ENCODE measurements around the gene TRIM72.
"Not testable (repeated sequence)": the region's sequence is repeated elsewhere in the genome, so short reads cannot be mapped to it uniquely, and the experiment has no call there.

Gene TRIM72

GRCh38 chr16:31215287-31216162, 1.6 kb downstream of the TRIM72 start:
- DNase-seq (ENCODE audit: low read depth), result no peak

- DNase-seq (ENCODE audit: low read depth), result no peak
These were observed 2.7 kb downstream of the TRIM72 start, which contains the start of gene PYDC1 for GRCh38 chr16:31216422-31217135. PYDC1 (minus strand) TSS chr16:31217135; CDS start chr16:31217028, 107 bp downstream.

- no peak for DNase-seq (ENCODE audit: low read depth)
These were observed 3.2 kb downstream of the TRIM72 start for GRCh38 chr16:31217136-31217530.

DNA sequence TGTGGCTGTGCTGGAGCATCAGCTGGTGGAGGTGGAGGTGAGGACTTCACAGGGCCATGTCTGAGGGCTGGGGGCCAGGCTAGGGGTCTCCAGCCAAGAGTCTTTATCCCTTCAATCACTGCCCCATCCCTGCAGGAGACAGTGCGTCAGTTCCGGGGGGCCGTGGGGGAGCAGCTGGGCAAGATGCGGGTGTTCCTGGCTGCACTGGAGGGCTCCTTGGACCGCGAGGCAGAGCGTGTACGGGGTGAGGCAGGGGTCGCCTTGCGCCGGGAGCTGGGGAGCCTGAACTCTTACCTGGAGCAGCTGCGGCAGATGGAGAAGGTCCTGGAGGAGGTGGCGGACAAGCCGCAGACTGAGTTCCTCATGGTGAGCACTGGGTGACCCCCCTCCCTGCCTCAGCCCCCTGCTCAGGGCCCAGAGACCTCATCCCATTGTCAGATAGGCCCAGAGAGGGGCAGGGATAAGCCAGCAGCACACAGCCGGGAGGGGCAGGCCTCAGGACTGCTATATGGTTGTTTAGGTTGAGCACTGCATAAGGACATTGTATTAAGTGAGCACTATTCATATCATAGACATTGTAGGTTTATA, 5.3 kb downstream of the TRIM72 start:
- DNase-seq (ENCODE audit: low read depth), result no peak

DNA sequence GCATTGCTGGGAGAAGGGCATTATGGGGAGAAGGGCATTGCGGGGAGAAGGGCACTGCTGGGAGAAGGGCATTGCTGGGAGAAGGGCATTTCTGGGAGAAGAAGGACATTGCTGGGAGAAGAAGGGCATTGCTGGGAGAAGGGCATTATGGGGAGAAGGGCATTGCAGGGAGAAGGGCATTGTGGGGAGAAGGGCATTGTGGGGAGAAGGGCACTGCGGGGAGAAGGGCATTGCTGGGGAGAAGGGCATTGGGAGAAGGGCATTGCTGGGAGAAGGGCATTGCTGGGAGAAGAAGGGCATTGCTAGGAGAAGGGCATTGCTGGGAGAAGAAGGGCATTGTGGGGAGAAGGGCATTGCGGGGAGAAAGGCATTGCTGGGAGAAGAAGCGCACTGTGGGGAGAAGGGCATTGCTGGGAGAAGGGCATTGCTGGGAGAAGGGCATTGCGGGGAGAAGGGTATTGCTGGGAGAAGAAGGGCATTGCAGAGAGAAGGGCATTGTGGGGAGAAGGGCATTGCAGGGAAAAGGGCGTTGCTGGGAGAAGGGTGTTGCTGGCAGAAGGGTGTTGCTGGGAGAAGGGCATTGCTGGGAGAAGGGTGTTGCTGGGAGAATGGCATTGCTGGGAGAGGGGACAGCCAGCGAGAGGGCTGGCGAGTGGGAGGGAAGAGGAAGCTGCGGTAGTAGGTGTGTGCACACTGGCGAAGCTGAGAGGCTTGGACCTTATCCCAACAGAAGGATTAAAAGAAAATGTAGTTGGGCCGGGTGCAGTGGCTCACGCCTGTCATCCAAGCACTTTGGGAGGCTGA, 7.6 kb downstream of the TRIM72 start:
- DNase-seq (ENCODE audit: low read depth), result no peak

DNA sequence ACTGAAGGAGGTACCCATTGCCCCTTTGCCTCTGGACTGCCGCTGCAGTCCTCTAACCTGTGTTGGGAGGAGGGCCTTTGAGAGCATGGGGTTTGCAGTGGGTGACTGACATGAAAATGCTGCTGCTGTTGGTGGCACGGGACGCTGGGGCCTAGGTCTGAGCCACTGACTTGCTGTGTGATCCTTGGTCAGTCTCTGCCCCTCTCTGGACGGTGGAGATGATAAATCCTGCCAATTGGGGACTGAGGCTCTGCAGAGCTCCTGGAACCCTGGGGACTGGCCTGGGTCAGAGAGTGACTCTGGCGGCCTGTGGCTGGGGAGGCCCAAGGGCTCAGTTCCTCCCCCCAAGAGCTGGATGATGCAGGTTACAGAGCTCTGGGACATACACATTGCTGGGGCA, 9.1 kb downstream of the TRIM72 start:
- DNase-seq (ENCODE audit: low read depth), result no peak

DNA sequence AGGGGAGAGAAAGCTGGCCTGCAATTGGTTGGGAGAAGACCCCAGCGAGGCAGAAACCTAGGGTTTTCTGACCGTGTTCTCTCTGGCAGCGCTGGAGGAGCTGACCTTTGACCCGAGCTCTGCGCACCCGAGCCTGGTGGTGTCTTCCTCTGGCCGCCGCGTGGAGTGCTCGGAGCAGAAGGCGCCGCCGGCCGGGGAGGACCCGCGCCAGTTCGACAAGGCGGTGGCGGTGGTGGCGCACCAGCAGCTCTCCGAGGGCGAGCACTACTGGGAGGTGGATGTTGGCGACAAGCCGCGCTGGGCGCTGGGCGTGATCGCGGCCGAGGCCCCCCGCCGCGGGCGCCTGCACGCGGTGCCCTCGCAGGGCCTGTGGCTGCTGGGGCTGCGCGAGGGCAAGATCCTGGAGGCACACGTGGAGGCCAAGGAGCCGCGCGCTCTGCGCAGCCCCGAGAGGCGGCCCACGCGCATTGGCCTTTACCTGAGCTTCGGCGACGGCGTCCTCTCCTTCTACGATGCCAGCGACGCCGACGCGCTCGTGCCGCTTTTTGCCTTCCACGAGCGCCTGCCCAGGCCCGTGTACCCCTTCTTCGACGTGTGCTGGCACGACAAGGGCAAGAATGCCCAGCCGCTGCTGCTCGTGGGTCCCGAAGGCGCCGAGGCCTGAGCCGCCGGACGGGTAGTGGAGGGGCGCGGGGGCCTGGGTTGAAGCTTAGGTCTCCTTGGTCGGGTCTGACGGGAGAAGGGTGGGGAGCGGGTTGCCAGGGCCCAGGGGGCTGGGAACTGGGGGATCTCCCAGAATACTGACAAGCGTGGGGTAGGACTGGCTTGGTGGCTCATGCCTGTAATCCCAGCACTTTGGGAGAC, 10.4 kb downstream of the TRIM72 start:
- no peak for DNase-seq (ENCODE audit: low read depth)

GRCh38 chr16:31225193-31225592, 11.3 kb downstream of the TRIM72 start:
- no peak for DNase-seq (ENCODE audit: low read depth)

DNA sequence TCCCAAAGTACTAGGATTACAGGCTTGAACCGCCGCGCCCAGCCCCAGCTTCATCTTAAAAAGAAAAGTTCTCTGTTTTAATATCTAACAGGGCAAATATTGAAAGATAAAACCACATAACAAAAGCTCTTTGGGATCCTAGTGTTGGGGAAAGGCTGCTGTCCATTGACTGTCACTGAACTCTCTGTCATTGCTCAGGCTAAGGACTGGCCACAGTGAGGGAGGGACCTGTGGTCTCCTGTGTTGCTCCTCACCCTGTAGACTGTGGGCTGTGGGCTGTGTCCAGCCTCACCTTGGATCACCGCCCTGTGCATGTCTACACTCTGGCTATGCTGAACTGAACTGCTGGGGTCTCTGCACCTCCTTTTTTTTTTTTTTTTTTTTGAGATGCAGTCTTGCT, 14.3 kb downstream of the TRIM72 start:
- DNase-seq (ENCODE audit: low read depth), result no peak

GRCh38 chr16:31229501-31229900, 15.6 kb downstream of the TRIM72 start:
- no peak for DNase-seq (ENCODE audit: low read depth)

- DNase-seq (ENCODE audit: low read depth), result no peak
These were observed 24.1 kb downstream of the TRIM72 start for GRCh38 chr16:31238041-31238440.

DNA sequence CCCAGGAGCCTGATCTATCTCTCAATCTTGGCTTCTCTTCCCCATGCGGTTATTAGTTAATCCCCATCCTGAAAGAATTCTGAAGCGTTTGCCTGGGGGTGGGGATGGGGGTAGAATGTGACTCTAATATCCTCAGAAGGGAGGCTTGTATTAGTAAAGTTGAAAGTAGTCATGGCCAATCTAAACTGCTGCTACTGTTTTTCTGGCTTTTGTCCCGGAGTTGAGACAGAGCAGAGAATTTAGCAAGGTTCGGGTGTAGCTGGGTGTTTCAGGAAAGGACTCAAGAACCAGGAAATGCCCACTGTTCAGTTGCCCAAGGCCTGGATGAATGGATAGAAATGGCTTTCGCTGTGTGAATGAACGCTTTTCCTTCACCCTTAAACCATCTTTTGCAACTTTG, 28.3 kb downstream of the TRIM72 start:
- no peak for DNase-seq (ENCODE audit: low read depth)

DNA sequence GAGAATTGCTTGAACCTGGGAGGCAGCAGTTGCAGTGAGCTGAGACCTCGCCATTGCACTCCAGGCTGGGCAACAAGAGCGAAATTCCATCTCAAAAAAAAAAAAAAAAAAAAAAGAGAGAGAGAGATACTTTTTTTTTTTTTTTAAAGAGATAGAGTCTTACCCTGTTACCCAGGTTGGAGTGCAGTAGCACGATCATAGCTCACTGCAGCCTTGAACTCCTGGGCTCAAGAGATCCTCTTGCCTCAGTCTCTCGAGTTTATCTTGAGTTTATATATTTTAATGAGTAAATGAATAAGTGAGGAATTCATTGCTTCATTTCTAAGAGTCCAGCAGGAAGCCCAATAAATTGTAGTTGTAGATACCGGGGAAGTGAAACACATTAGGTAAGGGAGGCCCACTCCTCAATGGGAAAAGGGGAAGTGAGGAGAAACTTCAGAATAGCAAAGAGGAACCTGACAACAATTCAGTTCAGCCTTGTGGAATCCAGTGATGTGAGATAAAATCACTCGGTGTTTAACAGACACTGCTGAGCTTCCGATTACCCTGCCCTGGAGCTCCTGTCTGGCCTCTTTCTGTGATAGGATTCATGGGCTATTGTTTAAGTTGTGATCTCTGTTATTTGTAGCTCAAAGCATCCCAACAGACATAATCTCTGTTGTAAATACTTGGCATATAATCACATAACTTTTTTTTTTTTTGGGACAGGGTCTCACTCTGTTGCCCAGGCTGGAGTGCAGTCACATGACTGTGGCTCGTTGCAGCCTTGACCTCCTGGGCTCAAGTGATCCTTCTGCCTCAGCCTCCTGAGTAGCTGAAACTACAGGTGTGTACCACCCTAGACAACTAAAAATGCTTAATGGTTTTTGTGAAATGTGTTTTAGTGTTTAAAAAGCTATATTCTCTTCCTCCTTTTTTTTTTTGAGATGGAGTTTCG, 30.1 kb downstream of the TRIM72 start:
- DNase-seq (ENCODE audit: low read depth), result no peak

DNA sequence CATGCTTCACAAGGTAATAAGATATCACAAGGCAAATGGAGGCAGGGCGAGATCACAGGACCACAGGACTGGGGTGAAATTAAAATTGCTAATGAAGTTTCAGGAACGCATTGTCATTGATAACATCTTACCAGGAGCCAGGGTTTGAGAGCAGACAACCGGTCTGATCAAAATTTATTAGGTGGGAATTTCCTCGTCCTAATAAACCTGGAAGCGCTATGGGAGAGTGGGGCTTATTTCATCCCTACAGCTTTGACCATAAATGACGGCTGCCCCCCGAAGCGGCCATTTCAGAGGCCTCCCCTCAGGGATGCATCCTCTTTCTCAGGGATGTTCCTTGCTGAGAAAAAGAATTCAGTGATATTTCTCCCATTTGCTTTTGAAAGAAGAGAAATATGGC, 31.7 kb downstream of the TRIM72 start:
- DNase-seq (ENCODE audit: low read depth), result not testable (repeated sequence)

GRCh38 chr16:31246296-31246695, 32.4 kb downstream of the TRIM72 start:
- DNase-seq (ENCODE audit: low read depth), result no peak

DNA sequence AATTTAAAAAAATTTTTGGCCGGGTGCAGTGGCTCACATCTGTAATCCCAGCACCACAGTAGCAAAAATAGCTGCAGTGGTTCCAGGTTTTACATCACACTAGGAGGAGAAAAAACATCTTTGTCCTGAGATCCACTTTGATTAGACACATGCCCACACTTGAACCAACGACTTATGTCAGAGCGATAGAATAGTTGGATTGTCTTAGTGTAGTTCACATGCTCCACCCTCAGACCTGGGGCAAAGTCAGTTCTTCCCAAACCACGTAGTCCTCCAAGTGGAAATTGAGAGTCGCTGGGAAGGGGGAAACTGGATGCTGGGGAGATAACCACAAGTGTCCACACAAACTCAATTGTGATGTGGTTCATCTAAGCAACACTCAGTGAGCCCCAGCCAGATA, 34.4 kb downstream of the TRIM72 start:
- DNase-seq (ENCODE audit: low read depth), result no peak

- DNase-seq (ENCODE audit: low read depth), result no peak
These were observed 37.0 kb downstream of the TRIM72 start for GRCh38 chr16:31250782-31251384.

- no peak for DNase-seq (ENCODE audit: low read depth)
These were observed 37.5 kb downstream of the TRIM72 start for GRCh38 chr16:31251435-31251834.

DNA sequence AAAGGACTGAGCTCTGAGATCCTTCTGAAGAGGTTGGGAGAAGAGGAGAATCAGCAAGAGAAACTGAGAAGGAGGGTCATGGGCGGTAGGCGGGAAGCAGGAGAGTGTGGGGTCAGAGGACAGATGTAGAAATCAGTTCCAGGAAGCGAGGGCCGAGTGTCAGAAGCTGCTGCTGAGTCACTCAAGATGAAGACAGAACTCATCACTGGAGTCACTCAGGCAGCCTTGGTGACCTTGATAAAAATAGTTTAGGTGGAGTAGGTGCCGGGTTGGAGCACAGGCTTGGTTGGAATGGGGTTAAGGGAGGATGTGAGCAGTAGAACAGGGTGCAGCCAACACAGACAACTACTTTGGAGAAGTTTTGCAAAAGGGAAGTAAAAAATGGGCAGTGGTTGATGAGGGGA, 39.7 kb downstream of the TRIM72 start:
- no peak for DNase-seq (ENCODE audit: low read depth)

DNA sequence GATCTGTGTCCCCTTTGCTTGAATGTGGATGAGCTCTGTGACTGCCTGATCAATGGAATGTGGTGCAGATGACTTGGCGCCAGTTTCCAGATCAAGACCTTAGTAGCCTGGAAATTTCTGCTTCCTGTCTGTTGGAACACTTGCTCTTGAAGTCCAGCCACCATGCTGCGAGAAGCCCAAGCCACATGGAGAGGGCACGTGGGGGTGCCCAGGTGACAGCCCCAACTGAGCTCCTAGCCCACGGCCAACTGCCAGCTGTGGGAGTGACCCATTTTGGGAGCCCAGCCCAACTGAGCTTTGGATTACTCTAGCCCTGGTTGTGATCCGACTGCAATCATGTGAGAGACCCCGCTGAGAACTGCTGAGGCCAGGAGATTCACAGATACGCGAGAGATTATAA, 42.5 kb downstream of the TRIM72 start:
- no peak for DNase-seq (ENCODE audit: low read depth)
